GM12864 (cell line): ENCODE results near the gene DLG4.
"Not testable (repeated sequence)": the region's sequence is repeated elsewhere in the genome, so short reads cannot be mapped to it uniquely, and the experiment has no call there.

Source experiments
- DNase-seq: peaks from one replicate; pipeline ENCODE4 v3.0.0-alpha.2; 2011; ENCODE audit warnings: low read depth
- H3K4me3 ChIP-seq: 2 replicates; pipeline ENCODE4 v1.5.1; 2011; ENCODE audit warnings: mild to moderate bottlenecking, low read depth, low read length, control low read depth
- CTCF ChIP-seq: IDR thresholded peaks from 2 replicates; pipeline ENCODE4 v1.5.1; 2011; ENCODE audit warnings: low read depth, mild to moderate bottlenecking, moderate library complexity, low read length, control low read depth, inconsistent platforms; ENCODE audit errors: missing control alignments

The DLG4 gene

GRCh38 chr17:7249214-7249613 lies 29.6 kb upstream of the DLG4 start:
- no peak for DNase-seq
- TF ChIP-seq CTCF: no peak
- H3K4me3 ChIP-seq: peak overlapping the region; percentile 77

GRCh38 chr17:7248796-7249195 lies 29.2 kb upstream of the DLG4 start:
- H3K4me3 ChIP-seq: no peak overlapping the region
- no peak for DNase-seq

DNA sequence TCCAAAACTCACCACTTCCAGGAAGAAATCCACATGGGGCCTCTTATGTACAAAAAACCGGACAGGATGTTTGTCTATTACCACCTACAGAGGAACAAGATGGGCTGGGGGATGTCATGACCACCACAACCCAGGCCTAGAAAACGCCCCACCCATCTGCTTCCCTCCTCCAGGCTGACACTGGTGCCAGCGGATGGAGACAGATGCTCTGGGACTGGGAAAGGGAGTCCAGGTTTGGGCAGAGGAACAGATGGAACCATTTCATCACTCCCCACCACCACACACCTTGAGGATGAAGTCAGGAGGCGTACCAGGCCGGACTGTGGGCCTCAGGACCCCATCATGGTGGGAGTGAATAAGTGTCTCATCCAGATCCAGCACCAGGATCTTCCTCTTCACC lies 27.1 kb upstream of the DLG4 start:
- H3K4me3 ChIP-seq: no peak overlapping the region
- no peak for DNase-seq
- no peak for TF ChIP-seq CTCF

More at GRCh38 chr17:7248796-7249195, 29.2 kb upstream of the DLG4 start:
- no peak for TF ChIP-seq CTCF

DNA sequence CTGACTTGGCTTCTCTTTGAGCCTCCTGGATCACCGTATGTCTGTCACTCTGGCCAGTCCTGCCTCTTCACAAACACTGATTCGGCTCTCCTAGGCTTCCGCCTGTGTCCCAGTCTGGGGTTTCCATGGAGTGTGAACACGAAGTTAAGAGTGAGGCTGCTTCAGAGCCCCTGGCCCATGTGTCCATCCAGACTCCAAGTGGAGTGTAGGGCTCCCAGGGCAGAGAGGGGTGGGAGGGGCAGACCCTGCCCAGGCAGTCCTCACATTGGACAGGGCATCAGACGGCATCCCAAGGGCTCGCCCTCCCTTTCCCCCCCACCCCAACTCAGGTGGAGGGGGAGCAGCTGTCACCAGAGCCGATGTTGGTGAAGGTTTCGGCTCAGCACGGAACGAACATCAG lies 24.2 kb upstream of the DLG4 start:
- not testable (repeated sequence) for H3K4me3 ChIP-seq, DNase-seq

DNA sequence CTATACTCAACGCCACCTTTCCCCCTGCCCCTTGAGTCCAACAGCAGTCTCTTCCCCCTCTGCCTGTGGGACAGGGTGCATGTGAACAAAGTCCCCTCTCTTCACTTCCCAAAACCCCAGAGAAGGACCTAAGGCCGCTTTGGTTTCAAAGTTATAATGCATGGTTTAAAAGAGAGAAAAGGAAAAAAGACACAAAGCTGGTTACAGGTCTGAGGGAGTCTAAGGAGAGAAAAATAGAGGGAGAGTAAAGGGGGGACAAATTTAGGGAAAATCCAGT lies 23.8 kb upstream of the DLG4 start:
- no peak for DNase-seq
- TF ChIP-seq CTCF: no peak
- H3K4me3 ChIP-seq: peak overlapping the region; percentile 75

DNA sequence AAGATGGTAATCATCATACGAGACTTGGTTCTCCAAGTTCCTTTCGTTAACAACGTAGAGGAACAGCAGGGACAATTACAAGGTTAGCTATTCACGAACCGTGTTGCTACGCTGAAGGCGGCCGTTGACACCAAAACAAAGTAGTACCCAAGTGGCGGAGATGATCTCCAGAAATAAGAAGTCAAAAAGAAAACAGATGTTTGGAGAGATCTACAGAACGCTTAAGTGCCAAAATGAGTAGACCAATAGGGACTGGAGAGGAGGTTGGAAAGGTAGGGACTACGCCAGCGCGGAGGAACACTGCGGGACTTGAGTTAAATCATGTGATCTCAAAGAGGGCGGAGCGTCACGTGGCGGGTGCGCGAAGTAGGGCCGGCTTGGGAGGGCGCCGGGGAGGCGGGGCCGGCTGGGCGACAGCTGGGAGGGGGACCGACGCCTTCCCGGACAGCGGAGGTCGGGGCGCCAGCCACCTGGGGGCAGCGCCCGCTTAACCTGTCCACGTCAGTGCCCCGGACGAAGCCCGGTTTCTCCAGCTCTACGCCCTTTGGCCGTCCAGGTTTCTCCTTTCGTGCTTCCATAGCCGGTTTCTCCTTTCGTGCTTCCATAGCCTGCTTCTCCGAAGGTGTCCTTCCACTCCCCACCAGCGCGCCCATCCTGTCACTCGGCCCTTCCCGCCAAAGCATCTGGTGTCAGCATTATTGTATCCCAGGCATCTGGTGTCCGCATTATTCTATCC lies 23.2 kb upstream of the DLG4 start:
- no peak for TF ChIP-seq CTCF
- H3K4me3 ChIP-seq: peak overlapping the region; percentile 75
- peak; percentile 92 for DNase-seq

DNA sequence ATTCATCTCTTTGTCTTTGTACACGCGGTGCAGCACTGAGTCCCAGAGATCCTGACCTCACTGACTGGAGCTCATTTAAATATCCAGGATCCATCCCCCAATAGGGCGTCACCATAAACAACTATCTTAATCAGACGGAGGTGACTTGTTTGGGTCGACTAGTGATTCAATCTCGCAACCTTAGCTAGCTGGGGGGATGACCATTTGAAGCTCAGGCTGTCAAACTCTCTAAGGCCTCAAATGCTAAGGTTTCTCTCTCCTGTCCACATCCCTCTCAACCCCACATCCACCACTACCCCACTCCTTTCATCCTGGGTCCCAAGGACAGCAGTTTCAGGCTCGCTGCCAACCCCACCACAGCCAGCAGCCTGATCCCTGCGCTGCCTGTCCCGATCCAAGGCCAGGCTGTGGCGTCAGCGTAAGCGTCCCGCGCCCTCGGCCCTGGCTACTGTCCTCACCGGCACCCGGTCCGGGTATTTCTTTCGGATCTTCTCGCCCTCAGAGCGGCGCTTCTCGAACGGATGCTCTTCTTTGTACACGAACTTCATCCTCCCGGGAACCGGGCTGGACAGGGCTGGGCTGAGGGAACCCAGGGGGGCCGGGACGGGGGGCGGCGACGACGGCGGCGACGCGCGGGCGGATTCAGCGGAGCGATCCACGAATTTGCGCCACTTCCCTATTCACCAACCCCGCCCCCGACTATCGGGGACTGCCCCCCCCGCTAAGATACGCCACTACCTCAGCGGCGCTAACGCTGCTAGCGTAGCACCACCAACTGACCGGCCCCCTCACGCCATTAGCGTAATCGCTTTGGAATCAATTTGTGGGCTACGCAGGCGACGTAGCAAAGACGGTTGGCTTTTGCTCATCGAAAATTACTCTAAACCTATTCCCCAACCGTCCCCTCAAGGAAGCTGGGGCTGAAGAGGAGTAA lies 22.4 kb upstream of the DLG4 start, which contains the start of gene GABARAP:
TSS of gene GABARAP (minus strand) at position 667 of the 934 bp plus-strand sequence. CDS start at position 548, 119 bp downstream.
- peak; percentile 81 for DNase-seq
- no peak for TF ChIP-seq CTCF
- peak within 1 kb of the TSS; percentile 75 for H3K4me3 ChIP-seq
